Measurements from ENCODE around the gene GPR63.

- TF ChIP-seq CTCF (IDR thresholded peaks at IDR 0.05; ENCODE audit: low read length) (no peak), EZH2phosphoT487 (IDR thresholded peaks at IDR 0.05; ENCODE audit: low read length) (no peak)
Measured at GRCh38 chr6:96841345-96841744, 4.1 kb upstream of the GPR63 start.
